HEK293T (cell line): ENCODE measurements around the gene HRG.

Experiments
- ARNT ChIP-seq: fragments of 450-650 bp; IDR thresholded peaks from 2 replicates; pipeline ENCODE4 v1.6.1; 2017; ENCODE audit warnings: mild to moderate bottlenecking
- BHLHE40 ChIP-seq: fragments of 450-650 bp; IDR thresholded peaks from 2 replicates; pipeline ENCODE4 v1.6.1; 2016; ENCODE audit warnings: mild to moderate bottlenecking, moderate library complexity, borderline replicate concordance
- ELF4 ChIP-seq: fragments of 450-650 bp; IDR thresholded peaks from 2 replicates; pipeline ENCODE4 v1.6.1; 2017; ENCODE audit warnings: antibody characterized with exemption
- FOXA1 ChIP-seq: fragments of 450-650 bp; IDR thresholded peaks from 2 replicates; pipeline ENCODE4 v1.6.1; 2016; ENCODE audit warnings: mild to moderate bottlenecking
- FOXK2 ChIP-seq: fragments of 450-650 bp; IDR thresholded peaks from 2 replicates; pipeline ENCODE4 v1.6.1; 2016; ENCODE audit warnings: mild to moderate bottlenecking
- FOXM1 ChIP-seq: fragments of 450-650 bp; IDR thresholded peaks from 2 replicates; pipeline ENCODE4 v1.6.1; 2017; ENCODE audit warnings: mild to moderate bottlenecking, borderline replicate concordance
- LEF1 ChIP-seq: fragments of 450-650 bp; IDR thresholded peaks from 2 replicates; pipeline ENCODE4 v1.6.1; 2017; ENCODE audit warnings: mild to moderate bottlenecking, borderline replicate concordance
- SP1 ChIP-seq: fragments of 450-650 bp; IDR thresholded peaks from 2 replicates; pipeline ENCODE4 v1.6.1; 2017
- SUZ12 ChIP-seq: fragments of 450-650 bp; IDR thresholded peaks from 2 replicates; pipeline ENCODE4 v1.6.1; 2016; ENCODE audit warnings: mild to moderate bottlenecking
- TARDBP ChIP-seq: fragments of 450-650 bp; IDR thresholded peaks from 2 replicates; pipeline ENCODE4 v1.6.1; 2016
- ZNF384 ChIP-seq: fragments of 450-650 bp; IDR thresholded peaks from 2 replicates; pipeline ENCODE4 v1.6.1; 2016

GRCh38 chr3:186680869-186681268, 15.1 kb downstream of the HRG start:
- TF ChIP-seq SUZ12 (no peak), BHLHE40 (no peak), TARDBP (no peak), SP1 (no peak), FOXM1 (no peak), LEF1 (no peak), ELF4 (no peak), FOXA1 (no peak), FOXK2 (no peak), ARNT (no peak), ZNF384 (no peak)
